Measurements from ENCODE around the gene NELL1.

GRCh38 chr11:21415606-21416005, 746.2 kb downstream of the NELL1 start:
- TF ChIP-seq CTCF (IDR thresholded peaks at IDR 0.05 in 4 of 5, conservative IDR thresholded peaks at IDR 0.05 in 1 of 5) (no peak), POLR2A (IDR thresholded peaks at IDR 0.05) (no peak)
